ENCODE results near the gene LCN12. TPM values are rescaled to one million over a fixed set of nuclear protein-coding genes. Genes with fewer than 3 reads are reported as not detected.

The LCN12 gene
- total and polyA plus RNA-seq, 7 donors: 1.2 to 3.0 TPM; not detected in 5

DNA sequence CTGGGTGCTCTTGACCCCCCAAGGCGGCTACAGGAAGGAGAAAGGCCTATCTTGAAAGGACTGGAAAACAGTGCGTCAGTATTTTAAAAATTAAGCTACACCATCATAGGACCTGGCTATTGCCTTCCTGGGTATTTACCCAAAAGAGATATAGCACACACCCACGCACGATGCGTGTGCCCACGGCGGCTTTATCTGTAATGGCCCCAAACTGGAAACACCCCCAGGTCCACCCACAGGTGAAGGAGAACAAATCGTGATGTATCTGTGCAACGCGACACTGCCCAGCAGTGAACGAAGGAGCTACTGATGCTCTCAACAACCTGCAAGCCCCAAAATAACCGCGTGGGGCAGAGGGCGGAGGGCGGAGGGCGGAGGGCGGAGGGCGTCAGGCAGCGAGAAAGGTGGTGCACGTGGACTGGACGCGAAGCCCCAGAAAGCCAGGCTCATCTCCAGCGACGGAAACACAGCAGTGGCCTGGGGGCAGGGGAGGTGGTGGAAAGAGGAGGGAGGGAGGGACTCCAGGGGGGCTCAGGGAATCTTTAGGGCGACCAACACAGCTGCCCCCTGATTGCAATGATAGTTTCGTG is 12.9 kb downstream of the LCN12 start:
- Histone ChIP-seq H3K4me3 (no peak overlapping the region), H3K4me1 (peaks cover 0 to 5% (median 3%) of the 10 kb centered on the region in 4 donors), H3K9me3 (no peaks in the 10 kb centered on the region), H3K27me3 (peaks cover 0 to 21% (median 0%) of the 10 kb centered on the region in 3 donors), H3K36me3 (no peaks in the 10 kb centered on the region), H3K27ac (no peak overlapping the region)
- intact Hi-C loops (cut with DNase I): no loop called here
- DNase-seq: no peak
- 69 to 84% methylated on average over 26 of the region's 26 CpGs for WGBS, 2 donors
- TF ChIP-seq CTCF (IDR thresholded peaks at IDR 0.05) (no peak), POLR2A (IDR thresholded peaks at IDR 0.05) (no peak)

- Histone ChIP-seq H3K4me3 (no peak overlapping the region), H3K27me3 (peaks cover 0 to 21% (median 0%) of the 10 kb centered on the region in 3 donors), H3K36me3 (no peaks in the 10 kb centered on the region), H3K9me3 (no peaks in the 10 kb centered on the region), H3K4me1 (peaks cover 0 to 5% (median 3%) of the 10 kb centered on the region in 4 donors), H3K27ac (no peak overlapping the region)
- TF ChIP-seq POLR2AphosphoS5 (IDR thresholded peaks at IDR 0.05) (no peak), CTCF (IDR thresholded peaks at IDR 0.05) (no peak), EP300 (IDR thresholded peaks at IDR 0.05) (no peak), POLR2A (IDR thresholded peaks at IDR 0.05) (no peak)
- no peak for DNase-seq
- intact Hi-C loops (cut with DNase I): no loop called here
- 34 to 63% methylated on average over 23 of the region's 23 CpGs for WGBS, 2 donors
Observed at GRCh38 chr9:136965771-136966484, 13.9 kb downstream of the LCN12 start.

GRCh38 chr9:136968333-136969127 is 16.5 kb downstream of the LCN12 start:
- H3K4me1 ChIP-seq: peaks cover 0 to 5% (median 3%) of the 10 kb centered on the region in 4 donors
- H3K36me3 ChIP-seq: no peaks in the 10 kb centered on the region
- DNase-seq: no peak
- H3K4me3 ChIP-seq: no peak overlapping the region
- peaks cover 0 to 21% (median 0%) of the 10 kb centered on the region in 3 donors for H3K27me3 ChIP-seq
- WGBS, 2 donors: 83 to 85% methylated on average over 17 of the region's 17 CpGs
- no peak for TF ChIP-seq CTCF (IDR thresholded peaks at IDR 0.05)
- no peak for TF ChIP-seq POLR2AphosphoS5 (IDR thresholded peaks at IDR 0.05)
- no peak for TF ChIP-seq POLR2A (IDR thresholded peaks at IDR 0.05)
- no peak for TF ChIP-seq EP300 (IDR thresholded peaks at IDR 0.05)
- no peaks in the 10 kb centered on the region for H3K9me3 ChIP-seq
- intact Hi-C loops (cut with DNase I): no loop called here
- H3K27ac ChIP-seq: no peak overlapping the region

DNA sequence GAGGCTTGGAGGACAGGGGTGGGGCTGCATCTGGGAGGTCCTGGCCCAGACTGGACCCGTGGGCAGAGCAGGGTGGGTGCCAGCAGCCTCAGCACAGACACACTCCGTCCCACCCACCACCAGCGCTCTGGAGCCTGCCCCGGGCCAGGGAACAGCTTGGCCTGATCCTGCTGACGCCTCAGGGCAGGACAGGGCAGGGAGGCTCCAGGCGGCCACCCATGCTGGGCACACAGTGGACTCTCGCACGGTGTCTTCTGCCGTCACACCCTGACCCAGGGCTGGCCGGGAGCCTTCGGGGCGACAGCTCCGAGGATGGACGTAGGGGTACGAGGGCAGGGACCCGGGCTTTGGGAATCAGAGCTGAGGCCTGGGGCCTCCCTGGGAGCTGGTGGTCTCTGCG is 17.1 kb downstream of the LCN12 start:
- Histone ChIP-seq H3K9me3 (no peaks in the 10 kb centered on the region), H3K36me3 (no peaks in the 10 kb centered on the region), H3K27ac (no peak overlapping the region), H3K27me3 (peaks cover 0 to 21% (median 0%) of the 10 kb centered on the region in 3 donors), H3K4me3 (no peak overlapping the region), H3K4me1 (peaks cover 0 to 5% (median 3%) of the 10 kb centered on the region in 4 donors)
- TF ChIP-seq POLR2AphosphoS5 (IDR thresholded peaks at IDR 0.05) (no peak), EP300 (IDR thresholded peaks at IDR 0.05) (no peak), CTCF (IDR thresholded peaks at IDR 0.05) (no peak), POLR2A (IDR thresholded peaks at IDR 0.05) (no peak)
- no peak for DNase-seq
- intact Hi-C loops (cut with DNase I): no loop called here
- 84 to 90% methylated on average over 17 of the region's 17 CpGs for WGBS, 2 donors
